NCI-H1930 (cell line): ENCODE results near the gene IRGQ.

Source experiments
- DNase-seq, 2 experiments: peaks; one replicate each; lab custom pipeline; 2025; lab: John Stamatoyannopoulos, UW

The IRGQ gene

GRCh38 chr19:43540381-43540780 lies 55.6 kb downstream of the IRGQ start:
- no peak for DNase-seq

- no peak for DNase-seq
These were observed 57.0 kb downstream of the IRGQ start for GRCh38 chr19:43538922-43539321.

DNA sequence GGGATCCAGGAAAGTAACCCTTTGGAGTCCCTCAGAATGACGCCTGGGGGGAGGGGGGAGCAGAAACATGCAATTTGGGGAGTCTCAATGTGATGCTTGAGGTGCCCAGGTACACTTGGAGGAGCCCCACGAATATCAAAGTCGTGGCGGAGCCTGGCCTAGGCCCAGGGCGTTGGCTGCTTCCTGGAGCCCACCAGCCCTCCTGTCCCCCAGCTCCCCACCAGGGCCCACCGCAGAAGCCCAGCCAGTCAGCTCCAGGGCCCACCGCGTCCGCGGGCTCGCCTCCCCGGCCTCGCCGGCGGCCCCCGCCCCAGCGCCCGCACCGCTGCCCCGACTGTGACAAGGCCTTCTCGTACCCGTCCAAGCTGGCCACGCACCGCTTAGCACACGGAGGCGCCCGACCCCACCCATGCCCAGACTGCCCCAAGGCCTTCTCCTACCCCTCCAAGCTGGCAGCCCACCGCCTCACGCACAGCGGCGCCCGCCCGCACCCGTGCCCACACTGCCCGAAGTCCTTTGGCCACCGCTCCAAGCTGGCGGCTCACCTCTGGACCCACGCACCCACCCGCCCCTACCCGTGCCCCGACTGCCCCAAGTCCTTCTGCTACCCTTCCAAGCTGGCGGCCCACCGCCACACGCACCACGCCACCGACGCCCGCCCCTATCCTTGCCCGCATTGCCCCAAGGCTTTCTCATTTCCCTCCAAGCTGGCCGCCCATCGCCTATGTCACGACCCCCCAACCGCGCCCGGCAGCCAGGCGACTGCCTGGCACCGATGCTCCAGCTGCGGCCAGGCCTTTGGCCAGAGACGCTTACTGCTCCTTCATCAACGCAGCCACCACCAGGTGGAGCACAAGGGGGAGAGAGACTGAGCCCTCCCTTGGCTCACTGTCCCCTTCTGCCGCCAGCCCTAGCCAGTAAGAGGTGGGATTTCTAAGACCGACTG lies 60.8 kb downstream of the IRGQ start:
- DNase-seq: peak; percentile 32 to 46
